ENCODE results near the gene MCF2L2. TPM values are rescaled to one million over a fixed set of nuclear protein-coding genes. Genes with fewer than 3 reads are reported as not detected.

Gene MCF2L2
- total and polyA plus RNA-seq, 12 donors: 6.5 to 62.7 (median 21.7) TPM

- peak overlapping the region in 3 of 5 donors; percentile 55 to 79 (median 70) for H3K27ac ChIP-seq
- intact Hi-C loops (cut with DNase I): no loop called here
- TF ChIP-seq, protein P1, sequence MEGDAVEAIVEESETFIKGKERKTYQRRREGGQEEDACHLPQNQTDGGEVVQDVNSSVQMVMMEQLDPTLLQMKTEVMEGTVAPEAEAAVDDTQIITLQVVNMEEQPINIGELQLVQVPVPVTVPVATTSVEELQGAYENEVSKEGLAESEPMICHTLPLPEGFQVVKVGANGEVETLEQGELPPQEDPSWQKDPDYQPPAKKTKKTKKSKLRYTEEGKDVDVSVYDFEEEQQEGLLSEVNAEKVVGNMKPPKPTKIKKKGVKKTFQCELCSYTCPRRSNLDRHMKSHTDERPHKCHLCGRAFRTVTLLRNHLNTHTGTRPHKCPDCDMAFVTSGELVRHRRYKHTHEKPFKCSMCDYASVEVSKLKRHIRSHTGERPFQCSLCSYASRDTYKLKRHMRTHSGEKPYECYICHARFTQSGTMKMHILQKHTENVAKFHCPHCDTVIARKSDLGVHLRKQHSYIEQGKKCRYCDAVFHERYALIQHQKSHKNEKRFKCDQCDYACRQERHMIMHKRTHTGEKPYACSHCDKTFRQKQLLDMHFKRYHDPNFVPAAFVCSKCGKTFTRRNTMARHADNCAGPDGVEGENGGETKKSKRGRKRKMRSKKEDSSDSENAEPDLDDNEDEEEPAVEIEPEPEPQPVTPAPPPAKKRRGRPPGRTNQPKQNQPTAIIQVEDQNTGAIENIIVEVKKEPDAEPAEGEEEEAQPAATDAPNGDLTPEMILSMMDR (IDR thresholded peaks at IDR 0.05): no peak
- TF ChIP-seq POLR2A (IDR thresholded peaks at IDR 0.05): no peak
- H3K4me3 ChIP-seq: no peak overlapping the region
- no peaks in the 10 kb centered on the region for H3K27me3 ChIP-seq
- H3K9me3 ChIP-seq (replicated peaks in 1 of 3): no peaks in the 10 kb centered on the region
- WGBS, 4 donors: 87 to 95% (median 92%) methylated on average over 4 of the region's 4 CpGs
- DNase-seq: no peak
- H3K4me1 ChIP-seq (replicated peaks in 1 of 2): peaks cover 4 to 27% of the 10 kb centered on the region in 2 donors
- H3K36me3 ChIP-seq (replicated peaks in 1 of 2): no peaks in the 10 kb centered on the region
Measured at GRCh38 chr3:183370391-183370790, 58.0 kb downstream of the MCF2L2 start.

DNA sequence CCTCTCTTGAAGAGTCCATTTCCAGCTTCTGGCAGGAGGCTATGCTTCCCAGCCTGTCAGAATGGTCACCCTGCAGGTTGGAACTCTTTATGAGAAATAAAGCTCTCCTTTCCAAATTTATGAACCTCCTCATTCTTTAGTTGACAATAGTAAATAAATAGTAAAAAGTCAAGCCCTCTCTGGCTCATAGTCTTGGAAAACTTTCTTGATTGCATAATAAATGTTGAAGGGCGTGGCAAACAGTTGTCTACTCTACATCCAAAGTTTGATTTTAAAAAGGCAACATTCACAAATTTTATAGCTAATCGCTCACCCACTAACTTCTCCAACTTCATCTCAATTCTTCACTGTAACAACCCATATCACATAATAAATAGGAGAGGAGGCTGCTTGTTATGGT is 58.8 kb downstream of the MCF2L2 start:
- intact Hi-C loops (cut with DNase I): no loop called here

GRCh38 chr3:183369117-183369516 is 59.3 kb downstream of the MCF2L2 start:
- Histone ChIP-seq H3K9me3 (replicated peaks in 1 of 3) (no peaks in the 10 kb centered on the region), H3K27ac (no peak overlapping the region), H3K4me3 (no peak overlapping the region), H3K4me1 (replicated peaks in 1 of 2) (peaks cover 4 to 20% of the 10 kb centered on the region in 2 donors), H3K27me3 (no peaks in the 10 kb centered on the region), H3K36me3 (replicated peaks in 1 of 2) (no peaks in the 10 kb centered on the region)
- DNase-seq: no peak
- WGBS, 4 donors: 61 to 77% (median 67%) methylated on average over 4 of the region's 4 CpGs
- intact Hi-C loops (cut with DNase I): no loop called here
- TF ChIP-seq, protein P1 (IDR thresholded peaks at IDR 0.05): no peak
- TF ChIP-seq POLR2A (IDR thresholded peaks at IDR 0.05): no peak

More for the DNA sequence above, 58.8 kb downstream of the MCF2L2 start:
- 85 to 92% (median 87%) methylated on average over 2 of the region's 2 CpGs for WGBS, 4 donors
- TF ChIP-seq POLR2A (IDR thresholded peaks at IDR 0.05): no peak
- TF ChIP-seq, protein P1 (IDR thresholded peaks at IDR 0.05): no peak
- no peaks in the 10 kb centered on the region for H3K9me3 ChIP-seq (replicated peaks in 1 of 3)
- H3K27ac ChIP-seq: no peak overlapping the region
- H3K4me1 ChIP-seq (replicated peaks in 1 of 2): peaks cover 4 to 20% of the 10 kb centered on the region in 2 donors
- no peak overlapping the region for H3K4me3 ChIP-seq
- DNase-seq: no peak
- H3K27me3 ChIP-seq: no peaks in the 10 kb centered on the region
- H3K36me3 ChIP-seq (replicated peaks in 1 of 2): no peaks in the 10 kb centered on the region

DNA sequence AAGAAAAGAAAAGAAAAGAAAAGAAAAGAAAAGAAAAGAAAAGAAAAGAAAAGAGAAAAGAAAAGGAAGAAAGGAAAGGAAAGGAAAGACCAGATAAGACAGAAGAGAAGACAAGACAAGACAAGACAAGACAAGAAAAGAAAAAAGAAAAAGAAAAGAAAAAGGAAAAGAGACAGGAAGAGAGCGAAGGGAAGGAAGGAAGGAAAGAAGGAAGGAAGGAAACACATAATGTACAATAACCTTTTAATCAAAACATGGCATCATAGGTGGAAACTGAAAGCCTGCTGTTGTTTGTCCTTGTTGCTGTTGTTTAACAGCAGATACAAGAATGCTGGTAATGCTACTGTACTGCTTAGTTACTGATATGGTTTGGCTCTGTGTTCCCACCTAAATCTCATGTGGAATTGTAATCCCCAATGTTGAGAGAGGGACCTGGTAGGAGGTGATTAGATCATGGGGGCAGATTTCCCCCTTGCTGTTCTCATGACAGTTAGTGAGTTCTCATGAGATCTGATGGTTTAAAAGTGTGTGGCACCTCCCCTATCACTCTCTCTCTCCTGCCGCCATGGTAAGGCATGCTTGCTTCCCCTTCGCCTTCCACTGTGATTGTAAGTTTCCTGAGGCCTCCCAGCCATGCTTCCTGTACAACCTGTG is 67.3 kb downstream of the MCF2L2 start:
- 89 to 99% (median 92%) methylated on average over 3 of the region's 3 CpGs for WGBS, 4 donors
- no peaks in the 10 kb centered on the region for H3K9me3 ChIP-seq (replicated peaks in 1 of 3)
- H3K27me3 ChIP-seq: no peaks in the 10 kb centered on the region
- H3K4me3 ChIP-seq: no peak overlapping the region
- no peak for DNase-seq
- intact Hi-C loops (cut with DNase I): no loop called here
- H3K36me3 ChIP-seq (replicated peaks in 1 of 2): no peaks in the 10 kb centered on the region
- H3K4me1 ChIP-seq (replicated peaks in 1 of 2): no peaks in the 10 kb centered on the region
- no peak overlapping the region for H3K27ac ChIP-seq
- TF ChIP-seq POLR2A (IDR thresholded peaks at IDR 0.05): no peak
- TF ChIP-seq, protein P1 (IDR thresholded peaks at IDR 0.05): no peak
